ENCODE measurements around the gene ZNF462. TPM values are rescaled to one million over a fixed set of nuclear protein-coding genes. Genes with fewer than 3 reads are reported as not detected.

ZNF462 gene
- total RNA-seq, 1 experiment from 2014 or later = 34.5 TPM

DNA sequence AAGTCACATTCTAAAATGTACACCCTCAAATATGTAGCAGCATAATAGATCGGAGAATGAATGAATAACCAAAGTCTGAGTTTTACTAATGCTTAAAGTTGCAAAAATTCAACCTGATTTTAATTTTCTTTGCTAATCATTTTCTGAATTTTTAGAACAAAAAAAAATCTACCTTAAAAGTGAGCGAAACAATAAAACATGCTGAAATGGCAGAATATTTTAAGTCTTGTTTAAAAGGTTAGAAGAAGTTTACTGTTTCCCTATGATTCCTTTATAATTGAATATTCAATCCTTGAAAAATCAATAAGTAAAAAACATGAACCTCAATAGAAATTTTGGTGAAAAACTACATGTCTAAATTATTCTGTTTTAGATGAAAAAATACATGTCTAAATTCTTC is 27.1 kb upstream of the ZNF462 start:
- Mint-ChIP-seq H3K9me3 (ENCODE audit: unreplicated experiment) (peaks cover 11% of the 10 kb centered on the region), H3K4me1 (ENCODE audit: low read depth, unreplicated experiment) (no peaks in the 10 kb centered on the region), H3K36me3 (ENCODE audit: insufficient read depth, unreplicated experiment) (no peaks in the 10 kb centered on the region), H3K4me3 (ENCODE audit: unreplicated experiment) (no peak overlapping the region), H3K27ac (ENCODE audit: unreplicated experiment) (no peak overlapping the region), H3K27me3 (ENCODE audit: insufficient read depth, unreplicated experiment) (peaks cover 6% of the 10 kb centered on the region)
- H3K9me3 ChIP-seq = no peaks in the 10 kb centered on the region; the same call in 1 of the 2 replicates
- ChIA-PET CTCF (no interaction called here), POLR2A (no interaction called here)
- no peak for DNase-seq
- H3K27me3 ChIP-seq (replicated peaks; ENCODE audit: control insufficient read depth, insufficient read depth, low read length) = no peaks in the 10 kb centered on the region
- no TSS peak for BruUV-seq (replicated peaks)
- no peak overlapping the region for H3K4me3 ChIP-seq (ENCODE audit: low read depth, low read length)
- intact Hi-C loops (cut with micrococcal nuclease; ENCODE audit: unreplicated experiment) = no loop called here
- no peaks in the 10 kb centered on the region for H3K4me1 ChIP-seq
- no peaks in the 10 kb centered on the region for H3K36me3 ChIP-seq (ENCODE audit: control insufficient read depth, insufficient read depth, low read length)
- TF ChIP-seq, protein P1, sequence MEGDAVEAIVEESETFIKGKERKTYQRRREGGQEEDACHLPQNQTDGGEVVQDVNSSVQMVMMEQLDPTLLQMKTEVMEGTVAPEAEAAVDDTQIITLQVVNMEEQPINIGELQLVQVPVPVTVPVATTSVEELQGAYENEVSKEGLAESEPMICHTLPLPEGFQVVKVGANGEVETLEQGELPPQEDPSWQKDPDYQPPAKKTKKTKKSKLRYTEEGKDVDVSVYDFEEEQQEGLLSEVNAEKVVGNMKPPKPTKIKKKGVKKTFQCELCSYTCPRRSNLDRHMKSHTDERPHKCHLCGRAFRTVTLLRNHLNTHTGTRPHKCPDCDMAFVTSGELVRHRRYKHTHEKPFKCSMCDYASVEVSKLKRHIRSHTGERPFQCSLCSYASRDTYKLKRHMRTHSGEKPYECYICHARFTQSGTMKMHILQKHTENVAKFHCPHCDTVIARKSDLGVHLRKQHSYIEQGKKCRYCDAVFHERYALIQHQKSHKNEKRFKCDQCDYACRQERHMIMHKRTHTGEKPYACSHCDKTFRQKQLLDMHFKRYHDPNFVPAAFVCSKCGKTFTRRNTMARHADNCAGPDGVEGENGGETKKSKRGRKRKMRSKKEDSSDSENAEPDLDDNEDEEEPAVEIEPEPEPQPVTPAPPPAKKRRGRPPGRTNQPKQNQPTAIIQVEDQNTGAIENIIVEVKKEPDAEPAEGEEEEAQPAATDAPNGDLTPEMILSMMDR (IDR thresholded peaks at IDR 0.05; ENCODE audit: insufficient read depth in 1 of 2, low read depth in 1 of 2, low read length in 1 of 2, severe bottlenecking in 1 of 2, unreplicated experiment in 1 of 2) = no peak

GRCh38 chr9:106843371-106843770 is 19.6 kb upstream of the ZNF462 start:
- ChIA-PET POLR2A (no interaction called here), CTCF (no interaction called here)
- Histone ChIP-seq H3K9me3 (no peaks in the 10 kb centered on the region), H3K4me1 (no peaks in the 10 kb centered on the region), H3K4me3 (ENCODE audit: low read depth, low read length) (no peak overlapping the region), H3K36me3 (ENCODE audit: control insufficient read depth, insufficient read depth, low read length) (no peaks in the 10 kb centered on the region), H3K27me3 (replicated peaks; ENCODE audit: control insufficient read depth, insufficient read depth, low read length) (no peaks in the 10 kb centered on the region)
- TF ChIP-seq, protein P1 (IDR thresholded peaks at IDR 0.05; ENCODE audit: insufficient read depth in 1 of 2, low read depth in 1 of 2, low read length in 1 of 2, severe bottlenecking in 1 of 2, unreplicated experiment in 1 of 2) = no peak
- Mint-ChIP-seq H3K9me3 (ENCODE audit: unreplicated experiment) (no peaks in the 10 kb centered on the region), H3K36me3 (ENCODE audit: insufficient read depth, unreplicated experiment) (no peaks in the 10 kb centered on the region), H3K4me3 (ENCODE audit: unreplicated experiment) (no peak overlapping the region), H3K4me1 (ENCODE audit: low read depth, unreplicated experiment) (no peaks in the 10 kb centered on the region), H3K27ac (ENCODE audit: unreplicated experiment) (no peak overlapping the region), H3K27me3 (ENCODE audit: insufficient read depth, unreplicated experiment) (peaks cover 2% of the 10 kb centered on the region)
- no TSS peak for BruUV-seq (replicated peaks)
- DNase-seq = no peak
- intact Hi-C loops (cut with micrococcal nuclease; ENCODE audit: unreplicated experiment) = no loop called here

DNA sequence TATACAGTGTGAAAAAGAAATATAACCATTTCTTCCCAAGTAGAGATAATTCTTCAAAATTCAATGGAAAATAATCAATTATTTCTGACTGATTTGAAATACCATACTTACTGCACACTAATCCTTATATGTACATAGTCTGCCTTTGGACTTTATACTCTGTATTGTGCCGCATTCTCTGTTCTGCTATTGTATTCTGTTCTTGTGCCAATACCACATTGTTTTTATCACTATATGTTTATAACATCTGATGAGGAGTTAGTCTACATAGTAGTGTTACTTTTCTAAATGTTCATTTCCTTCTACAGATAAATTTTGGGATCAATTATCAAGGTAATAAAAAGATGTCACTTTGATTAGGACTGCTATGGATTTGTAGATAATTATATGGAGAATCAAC is 16.7 kb upstream of the ZNF462 start:
- H3K27me3 ChIP-seq (replicated peaks; ENCODE audit: control insufficient read depth, insufficient read depth, low read length) = no peaks in the 10 kb centered on the region
- DNase-seq = no peak
- no peaks in the 10 kb centered on the region for H3K4me1 ChIP-seq
- Mint-ChIP-seq H3K9me3 (ENCODE audit: unreplicated experiment) (no peaks in the 10 kb centered on the region), H3K36me3 (ENCODE audit: insufficient read depth, unreplicated experiment) (no peaks in the 10 kb centered on the region), H3K4me1 (ENCODE audit: low read depth, unreplicated experiment) (no peaks in the 10 kb centered on the region), H3K27me3 (ENCODE audit: insufficient read depth, unreplicated experiment) (no peaks in the 10 kb centered on the region), H3K27ac (ENCODE audit: unreplicated experiment) (no peak overlapping the region), H3K4me3 (ENCODE audit: unreplicated experiment) (no peak overlapping the region)
- H3K36me3 ChIP-seq (ENCODE audit: control insufficient read depth, insufficient read depth, low read length) = no peaks in the 10 kb centered on the region
- intact Hi-C loops (cut with micrococcal nuclease; ENCODE audit: unreplicated experiment) = no loop called here
- no peaks in the 10 kb centered on the region for H3K9me3 ChIP-seq
- ChIA-PET CTCF (no interaction called here), POLR2A (interaction anchor here (0.6 kb wide), 1 partner anchor 14 kb away, joined by 4 read pairs; no protein-coding TSS in a partner anchor)
- BruUV-seq (replicated peaks) = no TSS peak
- H3K4me3 ChIP-seq (ENCODE audit: low read depth, low read length) = no peak overlapping the region
- TF ChIP-seq, protein P1 (IDR thresholded peaks at IDR 0.05; ENCODE audit: insufficient read depth in 1 of 2, low read depth in 1 of 2, low read length in 1 of 2, severe bottlenecking in 1 of 2, unreplicated experiment in 1 of 2) = no peak

All from Caco-2 (cell line).